CD4-positive, CD25-positive, alpha-beta regulatory T cell (primary cell): ENCODE results near the gene CTTN. TPM values are rescaled to one million over a fixed set of nuclear protein-coding genes. Genes with fewer than 3 reads are reported as not detected.

Source experiments
- ATAC-seq, 2 donors: fragments of 150-1000 bp; cut with Tn5 transposase; one replicate each; pipeline ENCODE4 v1.10.0; 2021; ENCODE audit warnings: low read depth in 2 of 2, moderate number of reproducible peaks in 2 of 2, moderate library complexity in 1 of 2
- DNase-seq, 3 donors: peaks; one replicate each; pipeline versions ENCODE4 v3.0.0 to v3.0.0-alpha.2; 2012 to 2022; ENCODE audit warnings: mixed read lengths in 1 of 3
- H3K27ac ChIP-seq: one replicate; pipeline ENCODE4 v1.7.0; 2013; ENCODE audit warnings: mild to moderate bottlenecking, low read length; ENCODE audit not compliant: insufficient read depth, poor library complexity, severe bottlenecking
- H3K27me3 ChIP-seq: one replicate; pipeline ENCODE4 v1.7.0; 2013; ENCODE audit warnings: low read length; ENCODE audit not compliant: control insufficient read depth, insufficient read depth
- H3K36me3 ChIP-seq: one replicate; pipeline ENCODE4 v1.7.0; 2013; ENCODE audit warnings: mild to moderate bottlenecking, low read length, moderate library complexity; ENCODE audit not compliant: control insufficient read depth, insufficient read depth
- H3K4me1 ChIP-seq: 2 replicates; pipeline ENCODE4 v1.7.0; 2013; ENCODE audit warnings: mild to moderate bottlenecking, low read length; ENCODE audit not compliant: insufficient read depth, control insufficient read depth, poor library complexity, severe bottlenecking
- H3K4me3 ChIP-seq: one replicate; pipeline ENCODE4 v1.7.0; 2013; ENCODE audit warnings: low read depth, mild to moderate bottlenecking, low read length, moderate library complexity
- H3K9me3 ChIP-seq, 2 experiments: 1 replicate in 1 of 2; 2 replicates in 1 of 2; pipeline ENCODE4 v1.7.0; 2013; ENCODE audit warnings: low read length in 2 of 2, mild to moderate bottlenecking in 1 of 2, moderate library complexity in 1 of 2; ENCODE audit not compliant: control insufficient read depth in 2 of 2
- H3K27ac Mint-ChIP-seq, 3 donors: one replicate each; pipeline ENCODE4 v1.8.0; 2020 to 2022; ENCODE audit warnings: mild to moderate bottlenecking in 3 of 3, mixed read lengths in 3 of 3, moderate library complexity in 2 of 3
- H3K27me3 Mint-ChIP-seq: one replicate; pipeline ENCODE4 v1.8.0; 2022; ENCODE audit warnings: mild to moderate bottlenecking, mixed read lengths
- H3K36me3 Mint-ChIP-seq: one replicate; pipeline ENCODE4 v1.8.0; 2020; ENCODE audit warnings: mixed read lengths
- H3K4me1 Mint-ChIP-seq, 4 donors: one replicate each; pipeline ENCODE4 v1.8.0; 2020 to 2022; ENCODE audit warnings: mixed read lengths in 4 of 4, mild to moderate bottlenecking in 1 of 4
- H3K4me3 Mint-ChIP-seq, 4 donors: one replicate each; pipeline ENCODE4 v1.8.0; 2020 to 2022; ENCODE audit warnings: mild to moderate bottlenecking in 4 of 4, mixed read lengths in 4 of 4, moderate library complexity in 3 of 4
- H3K9me3 Mint-ChIP-seq, 7 donors: one replicate each; pipeline ENCODE4 v1.8.0; 2020 to 2022; ENCODE audit warnings: mixed read lengths in 7 of 7, mild to moderate bottlenecking in 3 of 7, moderate library complexity in 2 of 7
- polyA plus RNA-seq, 4 donors: library from polyadenylated mRNA; unstranded; fragments of 300-500 nt; fragmentation: Illumina TruSeq; gene quantifications; one replicate each; pipeline ENCODE4 v1.2.3, GENCODE V29; 2021
- total RNA-seq: library from RNA; stranded (reverse); gene quantifications from one replicate; pipeline ENCODE4 v1.2.3, GENCODE V29; 2022

The CTTN gene
- total and polyA plus RNA-seq, 5 donors from 2014 or later = 0.37 to 5.4 TPM; not detected in 3

GRCh38 chr11:70463478-70464255, 65.3 kb downstream of the CTTN start:
- DNase-seq = no peak
- no peaks in the 10 kb centered on the region for H3K36me3 ChIP-seq
- Mint-ChIP-seq H3K27me3 (peaks cover 11% of the 10 kb centered on the region), H3K4me1 (no peaks in the 10 kb centered on the region), H3K9me3 (no peaks in the 10 kb centered on the region), H3K27ac (no peak overlapping the region), H3K36me3 (no peaks in the 10 kb centered on the region), H3K4me3 (no peak overlapping the region)
- ATAC-seq = no peak
- H3K27ac ChIP-seq = no peak overlapping the region
- no peaks in the 10 kb centered on the region for H3K4me1 ChIP-seq
- no peaks in the 10 kb centered on the region for H3K9me3 ChIP-seq
- H3K27me3 ChIP-seq = no peaks in the 10 kb centered on the region
- no peak overlapping the region for H3K4me3 ChIP-seq

DNA sequence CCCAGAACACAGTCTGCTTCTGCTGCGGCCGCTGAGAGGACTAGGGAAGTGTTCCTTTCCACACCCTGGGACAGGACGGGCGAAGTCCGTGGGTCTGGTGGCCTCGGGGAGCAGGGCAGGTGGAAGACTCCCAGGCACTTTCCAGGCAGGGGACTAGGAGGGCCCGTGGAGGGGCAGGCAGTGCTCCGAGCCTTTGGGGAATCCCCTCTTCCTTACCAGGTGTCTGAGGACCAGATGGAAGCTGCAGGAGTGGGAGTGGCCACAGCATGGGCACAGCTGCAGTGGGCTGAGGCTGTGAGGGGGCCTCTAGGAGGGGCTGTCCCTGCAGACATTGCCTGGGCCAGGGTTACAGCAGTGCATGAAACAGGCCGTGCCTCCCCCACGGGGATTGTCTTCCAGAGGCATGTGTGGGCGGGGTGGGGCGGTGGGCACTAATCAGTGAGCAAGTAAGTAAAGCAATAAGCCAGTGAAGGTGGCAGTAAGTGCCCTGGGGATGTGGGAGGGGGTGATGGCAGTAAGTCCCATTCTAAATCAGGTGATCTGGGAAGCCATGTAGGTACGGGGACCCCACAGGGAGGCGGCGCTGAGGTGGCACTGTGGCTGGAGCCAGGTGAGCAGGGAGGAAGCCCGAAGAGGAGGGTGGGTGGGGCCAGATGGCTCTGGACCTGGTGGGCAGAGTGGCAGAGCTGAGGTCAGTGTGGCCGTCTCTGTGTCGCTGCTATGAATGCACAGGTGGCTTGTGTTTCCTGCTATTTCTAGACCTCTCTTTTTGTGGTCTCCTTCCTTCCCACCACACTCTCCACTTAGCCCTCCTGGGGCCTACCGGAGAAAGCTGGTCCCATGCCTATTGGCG, 66.4 kb downstream of the CTTN start:
- Histone ChIP-seq H3K9me3 (no peaks in the 10 kb centered on the region), H3K36me3 (no peaks in the 10 kb centered on the region), H3K4me3 (no peak overlapping the region), H3K27me3 (no peaks in the 10 kb centered on the region), H3K4me1 (no peaks in the 10 kb centered on the region), H3K27ac (no peak overlapping the region)
- no peaks in the 10 kb centered on the region for H3K27me3 Mint-ChIP-seq
- peak overlapping the region in 1 of 4 donors; percentile 63 for H3K4me3 Mint-ChIP-seq
- DNase-seq (no peak), ATAC-seq (no peak)
- H3K4me1 Mint-ChIP-seq = no peaks in the 10 kb centered on the region
- H3K9me3 Mint-ChIP-seq = no peaks in the 10 kb centered on the region
- H3K36me3 Mint-ChIP-seq = no peaks in the 10 kb centered on the region
- no peak overlapping the region for H3K27ac Mint-ChIP-seq

DNA sequence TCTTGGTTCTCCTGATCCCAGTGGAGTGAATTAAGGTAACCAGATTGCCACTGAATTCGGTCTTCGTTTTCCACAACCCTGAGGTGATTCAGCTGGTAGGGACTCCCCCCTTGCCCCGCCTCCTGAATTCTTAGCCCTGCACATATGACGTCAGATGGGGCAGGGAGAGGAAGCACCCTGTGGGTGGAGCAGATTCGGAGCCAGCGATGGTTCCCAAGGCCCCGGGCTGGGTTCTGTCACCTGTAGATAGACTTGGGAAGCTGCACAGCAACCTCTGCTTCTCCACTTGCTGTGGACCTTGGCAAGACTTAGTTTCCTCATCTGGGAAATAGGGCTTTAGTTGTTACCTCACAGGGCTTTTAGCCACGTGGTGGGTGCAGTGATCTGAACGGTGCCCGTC, 67.8 kb downstream of the CTTN start:
- H3K4me3 ChIP-seq = no peak overlapping the region
- H3K27me3 Mint-ChIP-seq = no peaks in the 10 kb centered on the region
- no peaks in the 10 kb centered on the region for H3K36me3 Mint-ChIP-seq
- no peak for ATAC-seq
- no peaks in the 10 kb centered on the region for H3K9me3 ChIP-seq
- DNase-seq = no peak
- no peak overlapping the region for H3K4me3 Mint-ChIP-seq
- no peaks in the 10 kb centered on the region for H3K27me3 ChIP-seq
- no peaks in the 10 kb centered on the region for H3K36me3 ChIP-seq
- no peak overlapping the region for H3K27ac ChIP-seq
- H3K4me1 ChIP-seq = no peaks in the 10 kb centered on the region
- no peak overlapping the region for H3K27ac Mint-ChIP-seq
- H3K9me3 Mint-ChIP-seq = no peaks in the 10 kb centered on the region
- H3K4me1 Mint-ChIP-seq = no peaks in the 10 kb centered on the region

DNA sequence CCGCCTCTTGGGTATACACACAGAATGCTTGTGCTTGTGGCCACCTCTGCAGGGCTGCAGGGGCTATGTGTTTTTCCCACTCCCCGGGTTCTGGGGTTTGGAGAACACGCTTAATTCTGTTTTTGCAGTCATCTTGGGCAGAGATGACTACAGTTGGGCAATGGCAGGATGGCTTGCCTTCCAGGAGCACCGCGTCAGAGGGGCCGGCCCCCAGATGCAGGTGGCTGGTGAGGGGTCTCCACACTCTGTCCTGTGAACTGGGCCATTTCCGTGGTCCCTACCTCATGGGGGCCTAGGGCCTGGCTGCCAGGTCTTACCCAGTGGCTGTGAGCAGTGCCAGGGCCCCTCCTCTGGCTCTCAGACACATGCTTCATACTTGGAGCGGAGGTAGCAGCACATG, 68.3 kb downstream of the CTTN start:
- H3K9me3 ChIP-seq = no peaks in the 10 kb centered on the region
- H3K4me3 Mint-ChIP-seq = no peak overlapping the region
- H3K4me1 ChIP-seq = no peaks in the 10 kb centered on the region
- no peaks in the 10 kb centered on the region for H3K4me1 Mint-ChIP-seq
- no peaks in the 10 kb centered on the region for H3K36me3 Mint-ChIP-seq
- no peaks in the 10 kb centered on the region for H3K27me3 ChIP-seq
- no peak overlapping the region for H3K4me3 ChIP-seq
- H3K27ac ChIP-seq = no peak overlapping the region
- no peaks in the 10 kb centered on the region for H3K9me3 Mint-ChIP-seq
- no peak overlapping the region for H3K27ac Mint-ChIP-seq
- H3K36me3 ChIP-seq = no peaks in the 10 kb centered on the region
- H3K27me3 Mint-ChIP-seq = no peaks in the 10 kb centered on the region
- no peak for DNase-seq
- ATAC-seq = no peak

- DNase-seq (peak in 1 of 3 donors; percentile 31), ATAC-seq (no peak)
- Histone ChIP-seq H3K27me3 (no peaks in the 10 kb centered on the region), H3K4me1 (no peaks in the 10 kb centered on the region), H3K4me3 (no peak overlapping the region), H3K36me3 (no peaks in the 10 kb centered on the region), H3K27ac (no peak overlapping the region), H3K9me3 (no peaks in the 10 kb centered on the region)
- no peak overlapping the region for H3K4me3 Mint-ChIP-seq
- H3K27ac Mint-ChIP-seq = no peak overlapping the region
- no peaks in the 10 kb centered on the region for H3K27me3 Mint-ChIP-seq
- H3K36me3 Mint-ChIP-seq = no peaks in the 10 kb centered on the region
- no peaks in the 10 kb centered on the region for H3K9me3 Mint-ChIP-seq
- no peaks in the 10 kb centered on the region for H3K4me1 Mint-ChIP-seq
Observed at GRCh38 chr11:70467201-70468085, 69.1 kb downstream of the CTTN start.

GRCh38 chr11:70468256-70469195, 70.2 kb downstream of the CTTN start:
- H3K9me3 Mint-ChIP-seq = no peaks in the 10 kb centered on the region
- no peaks in the 10 kb centered on the region for H3K27me3 Mint-ChIP-seq

DNA sequence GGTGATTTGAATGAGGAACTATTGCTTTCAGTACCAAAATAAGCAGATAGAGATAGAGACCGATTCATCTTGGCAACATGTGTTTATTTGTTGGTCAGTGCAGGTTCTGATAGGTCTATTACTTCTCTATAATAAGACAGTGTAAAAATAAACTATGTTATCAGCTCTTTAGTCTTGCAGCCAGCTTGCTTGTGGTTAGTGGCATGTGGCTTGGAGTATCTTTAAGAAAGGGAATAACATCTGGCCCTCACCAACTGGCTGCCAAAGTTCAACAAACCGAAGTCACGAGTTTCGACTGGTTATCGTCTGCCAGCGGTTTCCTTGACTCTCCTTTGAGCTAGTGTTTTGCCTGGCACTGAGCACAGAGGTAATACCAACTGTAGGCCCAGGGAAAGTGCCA, 71.8 kb downstream of the CTTN start:
- Mint-ChIP-seq H3K4me3 (no peak overlapping the region), H3K27ac (no peak overlapping the region), H3K36me3 (no peaks in the 10 kb centered on the region), H3K4me1 (no peaks in the 10 kb centered on the region), H3K9me3 (no peaks in the 10 kb centered on the region), H3K27me3 (no peaks in the 10 kb centered on the region)
- no peaks in the 10 kb centered on the region for H3K36me3 ChIP-seq
- no peaks in the 10 kb centered on the region for H3K9me3 ChIP-seq
- DNase-seq (no peak), ATAC-seq (no peak)
- H3K27ac ChIP-seq = no peak overlapping the region
- no peak overlapping the region for H3K4me3 ChIP-seq
- no peaks in the 10 kb centered on the region for H3K27me3 ChIP-seq
- H3K4me1 ChIP-seq = no peaks in the 10 kb centered on the region

More at GRCh38 chr11:70468256-70469195, 70.2 kb downstream of the CTTN start:
- H3K4me3 Mint-ChIP-seq = no peak overlapping the region
- ATAC-seq (no peak), DNase-seq (no peak)
- Histone ChIP-seq H3K27me3 (no peaks in the 10 kb centered on the region), H3K36me3 (no peaks in the 10 kb centered on the region), H3K9me3 (no peaks in the 10 kb centered on the region), H3K4me3 (no peak overlapping the region), H3K4me1 (no peaks in the 10 kb centered on the region), H3K27ac (no peak overlapping the region)
- H3K27ac Mint-ChIP-seq = no peak overlapping the region
- no peaks in the 10 kb centered on the region for H3K4me1 Mint-ChIP-seq
- no peaks in the 10 kb centered on the region for H3K36me3 Mint-ChIP-seq
